GM20431 (cell line): ENCODE measurements around the gene MAGEB4.

Source experiments
- in situ Hi-C: fragments of 300-500 bp; cut with MseI, MboI; formaldehyde crosslinking; loops from one replicate; pipeline ENCODE4 v1.15.0; 2020; ENCODE audit warnings: low sequenced_read_pairs; ENCODE audit not compliant: unreplicated experiment

MAGEB4 gene

DNA sequence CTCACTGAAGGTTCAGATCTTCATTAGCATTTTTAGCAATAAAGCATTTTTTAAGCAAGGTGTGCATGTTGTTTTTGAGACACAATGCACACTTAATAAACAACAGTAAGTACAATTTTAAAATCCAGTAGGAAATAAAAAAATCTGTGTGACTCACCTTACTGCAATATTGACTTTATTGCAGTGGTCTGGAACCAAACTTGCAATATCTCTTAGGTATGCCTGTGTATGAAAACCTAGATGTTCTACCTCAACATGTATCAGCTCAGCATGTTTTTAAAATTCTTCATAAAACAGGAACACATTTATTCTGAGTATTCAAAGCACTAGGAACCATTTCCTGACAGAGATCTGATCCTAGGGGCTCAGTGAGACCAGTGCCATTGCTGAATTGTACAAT is 40.7 kb downstream of the MAGEB4 start:
- in situ Hi-C loops = loop anchor here (25.0 kb wide), 1 partner anchor 205 kb away; no protein-coding TSS in a partner anchor

DNA sequence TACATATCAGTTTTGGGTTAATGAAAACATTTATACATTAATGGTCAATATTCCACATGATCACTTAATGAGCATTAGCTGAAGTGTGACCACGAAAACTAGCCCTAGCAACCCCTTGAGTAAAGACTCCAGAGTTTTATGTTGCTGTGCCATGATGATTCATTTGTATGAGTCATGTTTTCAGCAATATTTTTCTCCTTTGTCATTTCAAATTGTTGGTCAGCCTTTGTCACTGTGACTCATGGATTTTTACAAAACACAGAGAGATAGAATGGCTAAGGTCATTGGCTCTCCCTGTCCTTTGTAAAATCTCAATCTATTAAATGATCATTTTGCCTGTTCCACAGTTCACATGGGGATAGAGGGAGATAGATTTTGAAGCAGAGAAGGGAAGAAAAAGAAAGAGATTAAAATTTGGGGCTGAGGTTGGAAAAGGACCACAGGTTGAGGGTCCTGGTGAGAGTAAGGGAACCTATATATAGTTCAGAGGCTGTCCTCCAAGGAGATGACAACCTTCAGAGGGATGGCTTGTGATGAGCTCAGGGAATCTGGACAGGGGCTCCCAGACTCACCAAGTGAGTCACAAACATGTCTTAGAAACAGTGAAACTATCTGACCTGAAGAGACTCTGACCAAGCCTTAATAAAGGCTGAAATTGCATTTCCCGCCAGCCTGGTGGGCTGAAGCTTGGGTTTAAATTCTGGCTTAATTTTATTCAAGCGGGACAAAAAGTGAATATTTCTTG is 41.8 kb downstream of the MAGEB4 start:
- in situ Hi-C loops = loop anchor here (25.0 kb wide), 1 partner anchor 204 kb away; no protein-coding TSS in a partner anchor
